Dendritic cell treated with granulocyte-macrophage colony-stimulating factor and Interleukin-4, amounts not matched to agents 40 ng/mL and 50 ng/mL, for 4 days (primary cell): ENCODE data around the gene COL1A1.

ENCODE experiments used
- H3K27ac Mint-ChIP-seq: one replicate; pipeline ENCODE4 v1.8.0; 2022; ENCODE audit warnings: mild to moderate bottlenecking, mixed read lengths
- H3K27me3 Mint-ChIP-seq: one replicate; pipeline ENCODE4 v1.8.0; 2022; ENCODE audit warnings: mild to moderate bottlenecking, mixed read lengths
- H3K36me3 Mint-ChIP-seq: one replicate; pipeline ENCODE4 v1.8.0; 2022; ENCODE audit warnings: low read depth, mixed read lengths
- H3K4me1 Mint-ChIP-seq: one replicate; pipeline ENCODE4 v1.8.0; 2022; ENCODE audit warnings: low read depth, mixed read lengths
- H3K4me3 Mint-ChIP-seq: one replicate; pipeline ENCODE4 v1.8.0; 2022; ENCODE audit warnings: mild to moderate bottlenecking, moderate library complexity, mixed read lengths
- H3K9me3 Mint-ChIP-seq: one replicate; pipeline ENCODE4 v1.8.0; 2022; ENCODE audit warnings: mixed read lengths
- intact Hi-C: fragments of 100-400 bp; cut with micrococcal nuclease; formaldehyde crosslinking; loops from one replicate; pipeline ENCODE4 v1.15.0; 2022

The COL1A1 gene

GRCh38 chr17:50161023-50161910 is 40.2 kb downstream of the COL1A1 start:
- H3K4me3 Mint-ChIP-seq = peak overlapping the region; percentile 59
- no peaks in the 10 kb centered on the region for H3K9me3 Mint-ChIP-seq
- H3K27me3 Mint-ChIP-seq = peaks cover 32% of the 10 kb centered on the region
- intact Hi-C loops = loop anchor here (5.0 kb wide), 1 partner anchor 34 kb away; no protein-coding TSS in a partner anchor
- peaks cover 35% of the 10 kb centered on the region for H3K4me1 Mint-ChIP-seq
- H3K27ac Mint-ChIP-seq = no peak overlapping the region
- no peaks in the 10 kb centered on the region for H3K36me3 Mint-ChIP-seq

GRCh38 chr17:50157891-50158290 is 43.5 kb downstream of the COL1A1 start:
- intact Hi-C loops = loop anchor here (10.0 kb wide), 1 partner anchor 63 kb away; the partner anchor contains the start of gene PDK2
- H3K27ac Mint-ChIP-seq = no peak overlapping the region
- H3K4me1 Mint-ChIP-seq = peaks cover 47% of the 10 kb centered on the region
- H3K4me3 Mint-ChIP-seq = no peak overlapping the region
- no peaks in the 10 kb centered on the region for H3K9me3 Mint-ChIP-seq
- H3K27me3 Mint-ChIP-seq = peaks cover 25% of the 10 kb centered on the region
- no peaks in the 10 kb centered on the region for H3K36me3 Mint-ChIP-seq

- intact Hi-C loops = loop anchor here (10.0 kb wide), 1 partner anchor 60 kb away; the partner anchor contains the start of gene PDK2
- Mint-ChIP-seq H3K27ac (no peak overlapping the region), H3K27me3 (peaks cover 8% of the 10 kb centered on the region), H3K36me3 (peaks cover 6% of the 10 kb centered on the region), H3K4me3 (no peak overlapping the region), H3K4me1 (peaks cover 36% of the 10 kb centered on the region), H3K9me3 (no peaks in the 10 kb centered on the region)
Measured at GRCh38 chr17:50155115-50155819, 46.2 kb downstream of the COL1A1 start.

- intact Hi-C loops = loop anchor here (10.0 kb wide), 1 partner anchor 60 kb away; the partner anchor contains the start of gene PDK2
- peak overlapping the region; percentile 5 for H3K27ac Mint-ChIP-seq
- H3K27me3 Mint-ChIP-seq = peaks cover 3% of the 10 kb centered on the region
- H3K9me3 Mint-ChIP-seq = no peaks in the 10 kb centered on the region
- no peak overlapping the region for H3K4me3 Mint-ChIP-seq
- H3K36me3 Mint-ChIP-seq = peaks cover 10% of the 10 kb centered on the region
- peaks cover 36% of the 10 kb centered on the region for H3K4me1 Mint-ChIP-seq
Measured at GRCh38 chr17:50154604-50155003, 46.8 kb downstream of the COL1A1 start.

- H3K27ac Mint-ChIP-seq = peak overlapping the region; percentile 5
- no peaks in the 10 kb centered on the region for H3K9me3 Mint-ChIP-seq
- no peak overlapping the region for H3K4me3 Mint-ChIP-seq
- intact Hi-C loops = loop anchor here (10.0 kb wide), 1 partner anchor 59 kb away; the partner anchor contains the start of gene PDK2
- H3K36me3 Mint-ChIP-seq = peaks cover 17% of the 10 kb centered on the region
- no peaks in the 10 kb centered on the region for H3K27me3 Mint-ChIP-seq
- H3K4me1 Mint-ChIP-seq = peaks cover 36% of the 10 kb centered on the region
Measured at GRCh38 chr17:50153650-50154575, 47.5 kb downstream of the COL1A1 start.

GRCh38 chr17:50152736-50153135 is 48.7 kb downstream of the COL1A1 start:
- intact Hi-C loops = loop anchor here (10.0 kb wide), 1 partner anchor 58 kb away; the partner anchor contains the start of gene PDK2
- Mint-ChIP-seq H3K27me3 (no peaks in the 10 kb centered on the region), H3K27ac (peak overlapping the region; percentile 80), H3K4me1 (peaks cover 36% of the 10 kb centered on the region), H3K4me3 (no peak overlapping the region), H3K9me3 (no peaks in the 10 kb centered on the region), H3K36me3 (peaks cover 29% of the 10 kb centered on the region)

GRCh38 chr17:50151937-50152547 is 49.4 kb downstream of the COL1A1 start:
- Mint-ChIP-seq H3K9me3 (no peaks in the 10 kb centered on the region), H3K27me3 (no peaks in the 10 kb centered on the region), H3K4me3 (peak overlapping the region; percentile 89), H3K36me3 (peaks cover 35% of the 10 kb centered on the region), H3K4me1 (peaks cover 42% of the 10 kb centered on the region), H3K27ac (peak overlapping the region; percentile 80)
- intact Hi-C loops = loop anchor here (10.0 kb wide), 1 partner anchor 57 kb away; the partner anchor contains the start of gene PDK2

- Mint-ChIP-seq H3K9me3 (no peaks in the 10 kb centered on the region), H3K36me3 (peaks cover 43% of the 10 kb centered on the region), H3K4me1 (peaks cover 49% of the 10 kb centered on the region), H3K4me3 (peak overlapping the region; percentile 89), H3K27me3 (no peaks in the 10 kb centered on the region), H3K27ac (peak overlapping the region; percentile 80)
- intact Hi-C loops = loop anchor here (10.0 kb wide), 1 partner anchor 56 kb away; the partner anchor contains the start of gene PDK2
Measured at GRCh38 chr17:50151041-50151936, 50.1 kb downstream of the COL1A1 start.

GRCh38 chr17:50150354-50151040 is 50.9 kb downstream of the COL1A1 start, which contains the start of gene PPP1R9B:
PPP1R9B (minus strand) TSS chr17:50150677; CDS start chr17:50150513, 164 bp downstream.
- no peaks in the 10 kb centered on the region for H3K27me3 Mint-ChIP-seq
- intact Hi-C loops = loop anchor here (10.0 kb wide), 1 partner anchor 56 kb away; the partner anchor contains the start of gene PDK2
- H3K36me3 Mint-ChIP-seq = peaks cover 51% of the 10 kb centered on the region
- H3K9me3 Mint-ChIP-seq = no peaks in the 10 kb centered on the region
- H3K4me3 Mint-ChIP-seq = peak within 1 kb of the TSS; percentile 89
- peak within 1 kb of the TSS; percentile 80 for H3K27ac Mint-ChIP-seq
- H3K4me1 Mint-ChIP-seq = peaks cover 56% of the 10 kb centered on the region

GRCh38 chr17:50149417-50150353 is 51.7 kb downstream of the COL1A1 start:
- H3K4me1 Mint-ChIP-seq = peaks cover 56% of the 10 kb centered on the region
- intact Hi-C loops = loop anchor here (5.0 to 10.0 kb wide), 2 partner anchors 55 to 198 kb away; partner anchors contain the start of genes PDK2 and XYLT2
- H3K27me3 Mint-ChIP-seq = no peaks in the 10 kb centered on the region
- peak overlapping the region; percentile 89 for H3K4me3 Mint-ChIP-seq
- peaks cover 59% of the 10 kb centered on the region for H3K36me3 Mint-ChIP-seq
- H3K9me3 Mint-ChIP-seq = no peaks in the 10 kb centered on the region
- H3K27ac Mint-ChIP-seq = peak overlapping the region; percentile 80

- H3K36me3 Mint-ChIP-seq = peaks cover 65% of the 10 kb centered on the region
- peaks cover 56% of the 10 kb centered on the region for H3K4me1 Mint-ChIP-seq
- H3K9me3 Mint-ChIP-seq = no peaks in the 10 kb centered on the region
- H3K27ac Mint-ChIP-seq = peak overlapping the region; percentile 80
- intact Hi-C loops = loop anchor here (5.0 kb wide), 1 partner anchor 198 kb away; the partner anchor contains the start of gene XYLT2
- no peaks in the 10 kb centered on the region for H3K27me3 Mint-ChIP-seq
- peak overlapping the region; percentile 89 for H3K4me3 Mint-ChIP-seq
Measured at GRCh38 chr17:50149091-50149416, 52.4 kb downstream of the COL1A1 start.
